Activated CD4-positive, alpha-beta memory T cell treated with anti-CD3 and anti-CD28 coated beads, Interleukin-2, amount 10 ng/mL, durations not matched to agents 7 days and 5 days (primary cell): ENCODE data around the gene NOTCH3. TPM values are rescaled to one million over a fixed set of nuclear protein-coding genes. Genes with fewer than 3 reads are reported as not detected.

Experiments used
- CTCF ChIA-PET: fragments of 350-600 bp; sonication (Branson Sonifier 250); formaldehyde crosslinking; loops from one replicate; lab custom pipeline; 2021; ENCODE audit warnings: antibody characterized with exemption, inconsistent platforms; lab: Charles Lee
- POLR2A ChIA-PET: fragments of 350-600 bp; sonication (Branson Sonifier 250); formaldehyde crosslinking; loops from one replicate; lab custom pipeline; 2021; ENCODE audit warnings: antibody characterized with exemption; lab: Charles Lee
- DNase-seq: peaks from one replicate; pipeline ENCODE4 v3.0.0-alpha.2; 2020
- H3K27ac Mint-ChIP-seq: one replicate; pipeline ENCODE4 v1.8.0; 2021; ENCODE audit warnings: mild to moderate bottlenecking, mixed read lengths
- H3K27me3 Mint-ChIP-seq: one replicate; pipeline ENCODE4 v1.8.0; 2021; ENCODE audit warnings: mixed read lengths
- H3K36me3 Mint-ChIP-seq: one replicate; pipeline ENCODE4 v1.8.0; 2021; ENCODE audit warnings: low read depth, mixed read lengths
- H3K4me1 Mint-ChIP-seq: one replicate; pipeline ENCODE4 v1.8.0; 2021; ENCODE audit warnings: mixed read lengths
- H3K4me3 Mint-ChIP-seq: one replicate; pipeline ENCODE4 v1.8.0; 2021; ENCODE audit warnings: mild to moderate bottlenecking, mixed read lengths
- H3K9me3 Mint-ChIP-seq: one replicate; pipeline ENCODE4 v1.8.0; 2021; ENCODE audit warnings: mixed read lengths
- total RNA-seq, 2 experiments: library from RNA; stranded (reverse); gene quantifications; one replicate each; pipeline ENCODE4 v1.2.3, GENCODE V29; 2021

Gene NOTCH3
- total RNA-seq, 2 experiments from 2014 or later, result not detected

DNA sequence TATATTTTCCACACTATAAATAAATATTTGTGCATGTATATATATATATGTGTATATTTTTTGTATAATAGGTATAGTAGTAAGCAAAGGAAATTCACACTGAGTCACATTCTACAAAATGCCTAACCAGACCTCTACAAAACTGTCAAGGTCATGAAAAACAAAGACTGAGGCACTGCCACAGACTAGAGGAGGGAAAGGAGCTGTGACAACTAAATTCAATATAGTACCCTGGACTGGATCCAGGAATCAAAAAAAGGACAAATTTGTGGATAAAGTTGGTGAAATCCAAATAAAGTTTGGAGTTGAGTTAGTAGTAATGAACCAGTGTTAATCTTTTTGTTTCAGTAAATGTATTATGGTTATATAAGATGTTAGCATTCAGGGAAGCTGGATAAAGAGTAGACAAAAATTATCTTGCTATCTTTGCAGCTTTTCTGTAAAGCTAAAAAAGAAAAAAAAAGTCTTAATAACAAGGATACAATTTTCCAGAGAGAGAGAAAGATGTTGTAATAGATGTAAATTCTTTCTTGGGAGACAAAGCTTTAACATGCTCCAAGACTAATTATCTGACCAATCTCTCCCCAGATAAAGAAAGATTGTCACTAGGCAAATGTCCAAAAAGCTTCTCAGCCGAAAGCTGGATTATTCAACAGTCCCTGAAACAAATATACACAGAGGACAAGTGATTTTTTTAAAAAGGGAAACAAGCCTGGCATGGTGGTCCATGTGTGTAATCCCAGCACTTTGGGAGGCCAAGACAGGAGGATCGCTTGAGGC, 74.5 kb downstream of the NOTCH3 start:
- Mint-ChIP-seq H3K36me3 (peaks cover 6% of the 10 kb centered on the region), H3K27me3 (peaks cover 3% of the 10 kb centered on the region), H3K4me3 (no peak overlapping the region), H3K9me3 (no peaks in the 10 kb centered on the region), H3K4me1 (peaks cover 31% of the 10 kb centered on the region), H3K27ac (no peak overlapping the region)
- ChIA-PET POLR2A (interaction anchor here (1.0 to 3.3 kb wide), 4 partner anchors 10 to 307 kb away, joined by 3 to 15 read pairs (median 5); partner anchors contain the start of genes AKAP8 and AKAP8L), CTCF (interaction anchor here (0.6 to 1.5 kb wide), 4 partner anchors 24 to 435 kb away, joined by 3 to 9 read pairs (median 4); partner anchors contain the start of gene AKAP8L)
- DNase-seq, result no peak

DNA sequence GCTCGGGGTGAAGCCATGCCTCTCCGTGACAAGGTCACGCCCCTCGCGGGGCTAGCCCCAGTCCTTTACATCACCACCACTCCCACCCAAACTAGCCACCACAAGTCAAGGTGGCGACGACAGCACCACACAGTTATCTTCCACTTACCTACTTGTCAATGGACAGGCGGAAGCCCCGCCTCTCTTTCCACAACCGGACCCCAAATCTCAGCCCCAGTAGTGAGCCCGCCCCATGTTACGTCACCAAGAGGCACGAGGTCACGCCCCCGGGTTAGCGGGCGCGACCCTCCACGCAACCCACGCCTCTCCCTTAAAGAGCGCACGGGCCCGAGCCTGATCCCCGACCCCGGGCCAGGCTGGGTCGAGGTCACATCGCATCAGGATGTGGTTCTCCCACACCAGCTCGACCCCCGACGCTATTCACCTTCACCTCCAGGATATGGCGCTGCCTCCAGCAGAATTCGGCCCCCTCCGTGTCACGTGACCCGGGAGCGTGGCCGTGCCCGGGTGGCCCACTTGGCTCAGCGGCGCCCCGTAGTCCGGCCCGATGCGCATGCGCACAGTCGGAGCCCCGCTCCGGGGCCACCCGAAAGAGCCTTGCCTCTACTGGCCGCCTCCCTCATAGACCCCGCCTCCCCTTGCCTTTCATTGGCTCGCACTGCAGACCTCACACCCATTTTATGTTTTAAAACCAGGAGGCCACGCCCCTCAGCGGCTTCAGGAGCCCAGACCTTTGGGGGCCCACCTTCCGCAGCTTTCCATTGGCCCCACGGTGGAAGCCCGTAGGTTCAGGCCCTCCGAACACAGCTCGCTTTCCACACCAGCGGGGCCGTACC, 75.3 kb downstream of the NOTCH3 start:
- CTCF ChIA-PET, result interaction anchor here (1.0 to 1.6 kb wide), 7 partner anchors 20 to 293 kb away, joined by 3 to 9 read pairs (median 4); partner anchors contain the start of gene AKAP8L
- DNase-seq, result peak; percentile 98
- peaks cover 31% of the 10 kb centered on the region for H3K4me1 Mint-ChIP-seq
- H3K9me3 Mint-ChIP-seq, result no peaks in the 10 kb centered on the region
- peak overlapping the region; percentile 85 for H3K4me3 Mint-ChIP-seq
- H3K27me3 Mint-ChIP-seq, result peaks cover 3% of the 10 kb centered on the region
- peak overlapping the region; percentile 96 for H3K27ac Mint-ChIP-seq
- peaks cover 15% of the 10 kb centered on the region for H3K36me3 Mint-ChIP-seq
- POLR2A ChIA-PET, result interaction anchor here (1.0 to 3.3 kb wide), 8 partner anchors 7 to 711 kb away, joined by 3 to 15 read pairs (median 4); partner anchors contain the start of genes AKAP8 and AKAP8L

DNA sequence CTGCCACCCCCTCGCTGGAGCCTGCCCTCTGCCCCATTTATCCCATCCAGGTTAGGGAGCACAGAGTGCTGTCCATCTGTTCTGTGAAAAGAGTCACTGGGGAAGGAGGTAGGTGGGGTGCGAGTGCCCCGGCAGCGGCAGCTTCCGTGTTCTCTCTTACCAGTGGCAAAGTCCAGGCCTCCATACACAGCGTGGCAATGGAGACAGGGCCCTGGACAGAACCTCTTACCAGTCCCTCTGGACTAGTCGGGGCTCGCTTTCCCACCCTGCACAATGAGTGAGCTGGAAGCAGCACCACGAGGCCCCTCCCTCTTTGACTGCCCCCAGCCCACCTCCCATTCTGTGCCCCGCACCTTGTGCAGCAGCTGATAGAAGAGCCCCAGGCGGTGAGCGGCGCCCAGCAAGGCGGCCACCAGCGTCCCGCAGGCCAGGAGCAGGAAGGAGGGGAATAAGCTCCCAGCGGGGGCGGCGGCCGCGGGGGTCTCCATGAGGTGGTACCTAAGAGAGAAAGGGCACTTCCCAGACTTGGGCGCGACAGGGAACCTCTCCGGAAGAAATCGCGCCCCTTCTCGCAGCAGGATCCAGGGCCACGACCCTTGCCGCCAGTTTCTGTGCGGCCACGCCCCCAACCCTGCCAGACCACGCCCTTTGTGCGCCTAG, 76.1 kb downstream of the NOTCH3 start:
- ChIA-PET POLR2A (interaction anchor here (0.5 to 3.3 kb wide), 8 partner anchors 8 to 712 kb away, joined by 3 to 15 read pairs (median 4); partner anchors contain the start of gene AKAP8), CTCF (interaction anchor here (1.1 to 1.6 kb wide), 4 partner anchors 20 to 32 kb away, joined by 3 to 6 read pairs (median 4); no protein-coding TSS in a partner anchor)
- Mint-ChIP-seq H3K4me1 (peaks cover 24% of the 10 kb centered on the region), H3K27me3 (peaks cover 3% of the 10 kb centered on the region), H3K27ac (peak overlapping the region; percentile 96), H3K4me3 (peak overlapping the region; percentile 85), H3K36me3 (peaks cover 21% of the 10 kb centered on the region), H3K9me3 (no peaks in the 10 kb centered on the region)
- DNase-seq, result no peak

DNA sequence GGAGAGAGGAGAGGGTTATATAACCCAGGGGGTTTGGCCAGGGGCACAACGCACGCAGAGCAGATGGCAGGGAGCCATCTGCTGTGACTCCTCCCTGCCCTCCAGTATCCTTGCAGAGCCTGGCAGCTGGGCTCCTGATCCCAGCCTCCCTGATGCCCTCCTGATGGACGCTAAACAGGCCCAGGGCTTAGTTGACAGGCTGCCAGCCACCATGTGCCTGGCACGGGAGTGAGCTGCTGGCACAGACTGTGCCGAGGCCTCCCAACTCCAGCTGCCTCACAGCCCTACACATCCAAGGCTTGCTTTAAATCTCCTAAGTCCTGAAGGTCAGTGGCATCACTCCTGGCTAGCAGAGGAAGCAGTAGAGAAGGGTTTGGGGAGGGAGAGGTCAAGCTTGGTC, 76.9 kb downstream of the NOTCH3 start:
- H3K9me3 Mint-ChIP-seq, result no peaks in the 10 kb centered on the region
- POLR2A ChIA-PET, result interaction anchor here (0.9 to 3.3 kb wide), 4 partner anchors 9 to 255 kb away, joined by 3 to 15 read pairs (median 4); partner anchors contain the start of gene AKAP8

DNA sequence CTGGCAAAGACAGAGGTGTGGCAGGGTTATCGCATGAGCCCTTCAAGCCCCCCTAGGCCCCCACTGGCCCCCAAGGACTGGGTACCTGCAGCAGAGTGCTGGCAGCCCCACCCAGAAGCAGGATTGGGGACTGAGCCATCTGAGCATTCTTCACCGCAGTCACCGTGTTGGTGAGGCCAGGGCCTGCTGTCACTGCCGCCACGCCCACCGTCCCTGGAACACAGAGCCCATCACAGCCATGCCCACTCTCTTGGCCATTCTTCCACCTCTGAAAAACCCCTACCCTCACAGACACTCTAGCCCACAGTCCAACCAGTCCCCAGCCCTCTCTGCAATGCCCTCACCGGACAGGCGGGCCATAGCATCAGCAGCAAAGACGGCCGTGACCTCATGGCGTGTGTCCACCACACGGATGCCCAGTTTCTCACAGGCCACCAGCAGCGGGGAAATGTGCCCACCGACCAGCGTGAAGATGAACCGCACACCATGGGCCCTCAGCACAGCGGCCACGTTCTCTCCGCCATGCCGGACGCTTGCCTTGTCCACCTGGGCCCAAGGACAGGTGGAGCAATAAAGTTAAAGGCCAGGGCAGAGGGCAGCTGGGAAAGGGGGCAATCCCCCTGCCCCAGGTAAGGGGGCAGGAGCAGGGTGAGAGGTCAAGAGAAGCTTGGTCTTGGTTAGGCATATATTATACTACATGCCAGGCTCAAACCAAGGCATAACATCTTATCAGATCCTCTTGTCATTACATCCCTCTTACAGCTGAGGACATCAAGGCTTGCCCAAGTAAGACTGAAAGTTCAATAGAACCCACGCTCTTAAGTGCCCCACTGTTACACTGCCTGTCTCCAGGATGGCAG, 77.5 kb downstream of the NOTCH3 start:
- DNase-seq, result no peak
- H3K4me3 Mint-ChIP-seq, result peak overlapping the region; percentile 85
- POLR2A ChIA-PET, result interaction anchor here (0.9 to 3.3 kb wide), 2 partner anchors 9 to 255 kb away, joined by 3 to 15 read pairs; partner anchors contain the start of gene AKAP8
- CTCF ChIA-PET, result no interaction called here
- no peaks in the 10 kb centered on the region for H3K9me3 Mint-ChIP-seq
- H3K27ac Mint-ChIP-seq, result peak overlapping the region; percentile 96
- H3K4me1 Mint-ChIP-seq, result peaks cover 21% of the 10 kb centered on the region
- no peaks in the 10 kb centered on the region for H3K27me3 Mint-ChIP-seq
- H3K36me3 Mint-ChIP-seq, result peaks cover 34% of the 10 kb centered on the region

More for the DNA sequence above, 76.9 kb downstream of the NOTCH3 start:
- CTCF ChIA-PET, result interaction anchor here (1.1 to 1.6 kb wide), 3 partner anchors 19 to 32 kb away, joined by 3 to 6 read pairs (median 3); no protein-coding TSS in a partner anchor
- no peak for DNase-seq
- Mint-ChIP-seq H3K4me3 (peak overlapping the region; percentile 85), H3K36me3 (peaks cover 28% of the 10 kb centered on the region), H3K27me3 (no peaks in the 10 kb centered on the region), H3K27ac (peak overlapping the region; percentile 96), H3K4me1 (peaks cover 21% of the 10 kb centered on the region)

DNA sequence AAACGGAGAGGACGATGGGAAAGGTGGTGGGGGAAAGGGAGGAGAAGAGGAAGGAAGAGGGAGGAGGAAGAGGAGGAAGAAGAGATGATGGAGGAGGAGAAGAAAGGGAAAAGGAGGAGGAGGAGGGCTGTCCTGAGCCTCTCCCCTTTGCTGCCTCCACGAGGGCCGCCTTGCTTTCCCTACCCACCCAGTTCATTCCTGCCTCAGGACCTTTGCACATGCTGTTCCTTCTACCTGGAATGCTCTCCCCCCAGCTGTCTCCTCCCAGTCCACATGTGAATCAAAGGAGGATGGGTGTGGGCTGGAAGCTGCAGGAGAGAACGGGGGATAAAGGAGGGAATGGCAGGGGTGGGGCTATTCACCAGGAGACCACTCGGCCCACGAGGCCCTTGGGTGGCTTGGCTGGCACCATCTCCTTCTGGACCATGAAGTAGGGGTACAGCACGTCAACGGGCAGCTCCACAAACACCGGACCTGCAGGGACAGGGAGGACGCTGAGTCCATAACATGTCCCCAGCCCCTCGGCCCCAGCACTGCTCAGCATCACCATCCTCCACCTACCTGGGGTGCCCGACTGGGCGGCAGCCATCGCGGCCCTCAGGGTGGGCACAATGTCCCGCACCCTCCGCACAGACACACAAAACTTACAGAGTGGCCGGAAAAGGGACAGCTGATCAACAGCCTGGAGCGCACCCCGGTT, 78.3 kb downstream of the NOTCH3 start:
- Mint-ChIP-seq H3K4me1 (peaks cover 21% of the 10 kb centered on the region), H3K27ac (no peak overlapping the region), H3K36me3 (peaks cover 42% of the 10 kb centered on the region), H3K4me3 (no peak overlapping the region), H3K9me3 (no peaks in the 10 kb centered on the region), H3K27me3 (no peaks in the 10 kb centered on the region)
- POLR2A ChIA-PET, result no interaction called here
- CTCF ChIA-PET, result no interaction called here
- DNase-seq, result no peak

DNA sequence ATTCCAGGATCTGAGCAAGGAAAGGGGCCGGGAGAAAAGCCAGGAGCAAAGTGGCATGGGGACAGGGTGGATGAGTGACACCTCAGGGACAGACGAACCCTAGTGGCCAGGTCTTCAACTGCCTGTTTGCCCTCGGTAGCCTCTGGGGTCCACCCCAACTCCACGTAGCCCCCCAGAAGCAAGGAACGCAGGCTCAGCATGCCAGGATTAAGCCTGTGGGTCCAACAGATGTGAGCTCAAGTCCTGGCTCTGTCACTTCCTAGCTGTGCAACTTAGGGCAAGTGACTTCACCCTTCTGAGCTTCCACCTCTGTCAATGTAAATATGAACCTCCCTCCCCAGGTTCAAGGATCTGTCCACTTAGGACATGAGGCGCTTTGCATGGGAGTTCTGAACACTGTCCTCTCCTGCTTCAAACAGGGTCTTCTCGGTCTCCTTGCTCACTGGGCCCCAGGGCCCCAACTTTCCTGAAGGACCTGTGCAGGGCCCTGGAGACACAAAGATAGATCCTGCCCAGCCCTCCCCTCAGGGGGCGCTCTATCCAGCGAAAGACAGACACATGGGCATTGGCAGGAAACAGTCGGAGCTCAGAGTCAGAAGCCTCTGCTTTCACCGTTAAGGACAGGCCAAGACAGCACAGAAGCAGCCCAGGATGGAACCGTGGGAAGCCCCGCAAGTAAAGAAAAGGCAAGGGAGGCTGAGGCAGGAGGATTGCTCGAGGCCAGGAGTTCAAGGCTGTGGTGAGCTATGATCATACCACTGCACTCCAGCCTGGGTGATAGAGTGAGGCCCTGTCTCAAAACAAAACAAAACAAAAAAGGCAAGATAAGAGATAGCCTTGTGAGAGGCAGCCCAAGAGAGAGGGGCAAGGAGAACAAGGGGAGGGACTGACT, 80.4 kb downstream of the NOTCH3 start:
- no peaks in the 10 kb centered on the region for H3K9me3 Mint-ChIP-seq
- ChIA-PET CTCF (interaction anchor here (1.4 kb wide), 1 partner anchor 19 kb away, joined by 4 read pairs; no protein-coding TSS in a partner anchor), POLR2A (no interaction called here)
- peaks cover 14% of the 10 kb centered on the region for H3K4me1 Mint-ChIP-seq
- H3K27ac Mint-ChIP-seq, result no peak overlapping the region
- no peak overlapping the region for H3K4me3 Mint-ChIP-seq
- DNase-seq, result no peak
- peaks cover 49% of the 10 kb centered on the region for H3K36me3 Mint-ChIP-seq
- H3K27me3 Mint-ChIP-seq, result no peaks in the 10 kb centered on the region

DNA sequence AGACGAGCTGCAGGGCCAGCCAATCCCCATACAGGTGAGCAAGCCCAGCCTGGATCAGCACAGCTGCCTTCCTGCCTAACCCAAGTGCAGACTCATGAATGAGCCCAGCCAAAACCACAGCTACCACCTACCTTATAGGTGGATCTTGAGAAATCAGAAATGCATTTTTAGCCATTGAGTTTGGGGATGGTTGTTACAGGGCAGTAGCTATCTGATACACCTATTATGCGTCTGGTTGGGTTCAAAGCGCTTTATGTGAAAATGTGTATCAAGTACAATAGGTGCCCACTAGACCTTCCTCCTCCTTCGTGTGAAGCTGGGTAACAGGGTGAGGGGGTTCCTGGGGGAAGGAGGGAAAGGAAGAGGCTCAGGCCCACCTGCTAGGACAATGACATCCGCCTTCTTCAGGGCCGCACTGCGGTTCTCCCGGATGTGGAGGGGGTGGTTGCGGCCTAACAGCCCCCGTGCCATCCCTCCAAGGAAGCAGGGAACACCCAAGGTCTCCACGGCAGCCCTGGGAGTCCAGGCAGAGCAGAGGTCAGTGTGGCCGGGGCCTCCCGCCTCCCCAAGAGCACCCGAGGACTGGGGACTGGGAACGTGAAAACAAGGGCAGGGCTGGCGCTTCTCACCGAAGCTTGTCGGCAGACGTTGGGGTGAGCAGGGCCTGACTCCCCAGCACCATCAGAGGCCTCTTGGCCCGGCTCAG, 81.9 kb downstream of the NOTCH3 start:
- H3K36me3 Mint-ChIP-seq, result peaks cover 52% of the 10 kb centered on the region
- H3K4me3 Mint-ChIP-seq, result no peak overlapping the region
- no peaks in the 10 kb centered on the region for H3K27me3 Mint-ChIP-seq
- no peak overlapping the region for H3K27ac Mint-ChIP-seq
- ChIA-PET CTCF (no interaction called here), POLR2A (no interaction called here)
- no peak for DNase-seq
- peaks cover 6% of the 10 kb centered on the region for H3K4me1 Mint-ChIP-seq
- no peaks in the 10 kb centered on the region for H3K9me3 Mint-ChIP-seq

DNA sequence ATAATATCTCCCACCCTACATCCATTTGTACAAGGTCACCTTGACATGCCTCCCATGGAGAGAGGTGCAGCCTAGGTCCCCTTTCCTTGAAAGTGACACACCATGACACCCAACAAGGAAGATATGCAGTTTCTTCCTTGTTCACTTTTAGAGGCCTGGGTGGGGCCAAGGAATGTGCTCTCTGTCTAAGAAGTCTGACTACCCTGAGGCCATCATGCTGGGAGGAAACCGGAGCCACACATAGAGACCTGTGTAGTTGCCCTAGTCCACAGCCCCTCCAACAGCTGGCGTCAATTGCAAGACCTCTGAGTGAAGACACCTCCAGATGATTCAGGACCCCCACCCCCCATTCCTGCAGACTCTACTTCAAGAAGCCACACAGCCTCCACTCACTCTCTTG, 82.5 kb downstream of the NOTCH3 start:
- no peak for DNase-seq
- Mint-ChIP-seq H3K36me3 (peaks cover 52% of the 10 kb centered on the region), H3K4me1 (peaks cover 3% of the 10 kb centered on the region), H3K27ac (no peak overlapping the region), H3K4me3 (no peak overlapping the region), H3K9me3 (no peaks in the 10 kb centered on the region), H3K27me3 (no peaks in the 10 kb centered on the region)
- ChIA-PET POLR2A (no interaction called here), CTCF (no interaction called here)

DNA sequence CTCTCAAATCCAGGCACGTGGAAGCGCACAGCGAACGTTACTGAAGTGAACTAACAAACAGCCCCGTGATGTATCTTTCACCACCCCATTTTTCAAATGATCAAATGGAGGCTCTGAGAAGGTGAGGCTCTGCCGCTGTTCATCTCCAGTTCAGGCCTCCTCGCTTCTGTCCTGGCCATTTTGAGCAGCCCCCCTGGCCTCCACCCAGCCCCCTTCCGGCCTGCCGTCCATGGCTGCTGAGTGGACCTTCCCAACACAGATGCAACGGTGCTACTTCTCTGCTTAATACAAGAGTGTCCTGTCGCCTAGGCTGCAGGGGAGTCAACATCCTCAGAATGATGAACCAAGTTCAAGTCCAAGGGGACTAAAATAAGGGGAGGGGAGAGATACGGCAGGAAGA, 83.9 kb downstream of the NOTCH3 start:
- ChIA-PET POLR2A (interaction anchor here (1.0 kb wide), 1 partner anchor 9 kb away, joined by 4 read pairs; a partner anchor contains a TSS), CTCF (no interaction called here)
- Mint-ChIP-seq H3K27ac (no peak overlapping the region), H3K4me3 (no peak overlapping the region), H3K27me3 (no peaks in the 10 kb centered on the region), H3K36me3 (peaks cover 49% of the 10 kb centered on the region), H3K9me3 (no peaks in the 10 kb centered on the region), H3K4me1 (no peaks in the 10 kb centered on the region)
- no peak for DNase-seq
